Fibroblast of peridontal ligament (primary cell): ENCODE data around the gene B3GALNT1.
"Not testable (repeated sequence)": the region's sequence is repeated elsewhere in the genome, so short reads cannot be mapped to it uniquely, and the experiment has no call there.

Experiments
- DNase-seq: peaks from one replicate; pipeline ENCODE4 v3.0.0-alpha.2; 2010; ENCODE audit errors: extremely low read depth

The B3GALNT1 gene

DNA sequence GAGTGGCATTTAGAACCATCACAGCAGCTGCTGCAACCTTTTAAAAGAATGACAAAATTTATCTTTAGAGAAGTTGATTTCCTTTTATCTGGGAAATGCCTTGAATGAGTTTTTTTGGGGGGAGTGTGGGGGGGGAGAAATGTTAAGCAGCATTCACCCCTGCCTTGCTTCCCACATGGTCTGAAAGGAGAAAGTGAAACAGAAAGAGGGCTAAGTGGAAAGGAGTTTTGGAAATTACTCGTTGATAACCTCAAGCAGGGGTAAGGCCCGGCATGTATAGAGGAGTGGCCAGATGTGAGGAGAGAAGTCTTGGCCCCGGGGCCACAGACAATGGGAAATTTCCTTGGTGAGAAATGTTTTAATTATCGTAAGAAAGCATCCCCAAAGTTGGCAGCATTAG is 23.5 kb downstream of the B3GALNT1 start:
- peak; percentile 26 for DNase-seq

DNA sequence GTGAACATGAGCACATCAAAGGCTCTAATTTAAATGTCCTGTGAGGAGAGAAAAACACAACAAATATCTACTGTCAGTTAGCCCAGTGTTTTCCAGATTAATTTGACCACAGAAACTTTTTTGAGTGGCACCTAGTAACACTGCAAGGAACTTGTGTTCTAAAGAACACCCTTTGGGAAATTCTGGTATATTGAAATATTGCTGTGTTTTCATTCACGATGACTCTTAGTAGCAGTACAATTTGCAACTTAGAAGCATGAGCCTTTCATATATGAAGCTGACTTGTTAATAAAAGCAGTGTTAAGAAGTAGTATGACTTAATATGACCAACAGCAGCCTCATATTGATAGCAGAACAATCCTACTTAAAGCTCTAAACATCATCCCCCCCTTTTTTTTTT is 32.0 kb downstream of the B3GALNT1 start:
- no peak for DNase-seq

DNA sequence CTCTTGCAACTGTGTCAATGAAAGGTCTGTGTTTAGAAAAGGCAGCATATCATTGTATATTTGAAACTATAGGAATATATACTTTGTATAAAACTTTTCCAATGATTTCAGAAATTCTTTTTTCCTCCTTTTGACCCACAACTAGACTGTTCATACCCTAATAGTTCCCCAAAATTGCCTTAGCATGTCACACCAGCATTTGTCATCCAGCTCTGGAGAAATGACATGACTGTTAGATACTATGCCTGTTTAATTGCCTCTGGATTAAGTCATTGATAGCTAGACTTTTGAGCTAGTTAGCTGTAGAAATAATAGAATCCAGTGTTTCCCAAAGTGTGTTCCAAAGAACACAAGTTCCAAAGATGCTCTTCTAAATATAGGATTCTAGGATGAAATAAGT is 32.4 kb downstream of the B3GALNT1 start:
- DNase-seq: no peak

GRCh38 chr3:161072211-161072621 is 32.9 kb downstream of the B3GALNT1 start:
- peak; percentile 59 for DNase-seq

GRCh38 chr3:161070980-161071663 is 34.0 kb downstream of the B3GALNT1 start:
- DNase-seq: no peak

GRCh38 chr3:161070252-161070930 is 34.8 kb downstream of the B3GALNT1 start:
- no peak for DNase-seq

DNA sequence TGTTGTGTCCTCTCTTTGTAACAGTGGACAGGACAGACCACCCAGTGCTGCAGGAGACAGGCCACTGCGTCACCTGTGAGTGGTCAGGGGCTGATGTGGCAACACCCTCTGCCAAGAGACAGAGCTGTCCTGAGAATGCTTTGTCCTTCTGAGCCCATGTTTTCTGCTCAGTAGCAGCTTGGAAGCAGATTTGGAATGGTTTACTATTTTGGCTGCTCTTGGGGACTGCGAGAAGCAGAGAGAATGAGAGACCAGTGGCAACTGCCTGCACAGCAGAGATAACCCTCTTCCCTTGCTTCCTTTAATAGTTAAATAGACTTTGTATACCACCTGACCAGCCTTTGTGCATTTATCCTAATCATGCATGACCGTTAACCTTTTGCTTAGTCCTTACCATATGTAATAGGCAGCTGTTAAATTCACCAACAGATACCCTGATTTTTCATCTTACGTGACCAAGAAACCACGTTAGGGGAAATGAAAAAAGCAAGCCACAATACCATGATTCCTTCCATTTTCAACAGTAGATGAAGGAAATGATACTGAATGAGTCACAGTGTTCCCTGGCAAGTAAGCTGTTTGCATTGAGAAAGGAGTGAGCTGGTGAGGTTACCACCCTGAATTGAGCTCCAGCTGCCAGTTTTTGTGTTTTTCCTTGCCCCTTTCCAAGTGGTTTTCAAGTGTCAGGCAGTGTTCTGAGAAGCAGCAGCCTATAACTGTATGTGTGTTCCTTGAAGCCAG is 35.5 kb downstream of the B3GALNT1 start:
- peak; percentile 87 for DNase-seq

DNA sequence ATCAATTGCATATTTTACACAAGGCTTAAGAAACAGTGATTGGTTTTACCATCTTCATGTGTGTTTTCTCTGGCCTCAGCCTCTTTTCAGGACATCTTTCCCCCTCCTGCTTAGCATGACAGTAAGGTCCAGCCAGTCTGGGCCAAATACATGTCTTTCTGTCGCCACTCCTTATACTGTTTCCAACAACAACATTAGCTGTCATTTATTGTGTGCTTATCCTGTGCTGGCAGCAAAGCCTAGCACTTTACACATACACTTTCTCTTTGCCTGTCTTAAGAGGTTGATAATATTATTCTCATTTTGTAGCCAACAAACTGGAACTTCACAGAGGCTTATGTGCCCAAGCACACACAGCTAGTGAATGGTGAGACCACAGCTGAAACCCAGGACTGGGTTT is 37.8 kb downstream of the B3GALNT1 start:
- no peak for DNase-seq

DNA sequence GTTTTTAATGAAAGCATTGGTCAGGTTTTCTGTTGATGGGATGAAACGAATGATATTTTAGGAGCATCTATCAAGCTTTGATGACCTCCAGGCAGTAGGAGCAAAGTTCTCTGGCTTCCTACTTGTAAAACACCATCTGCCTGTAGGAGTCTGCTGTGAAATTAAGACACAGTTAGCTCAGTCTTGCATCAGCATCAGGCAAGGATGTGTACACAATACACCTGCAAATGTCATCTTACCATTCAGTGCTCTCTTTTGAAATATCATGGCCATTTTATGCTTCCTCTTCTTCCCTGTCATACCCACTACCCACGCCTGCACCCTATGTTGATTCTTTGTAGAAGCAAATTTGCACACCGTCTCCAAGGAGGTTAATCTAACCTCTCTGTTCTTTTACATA is 38.2 kb downstream of the B3GALNT1 start:
- no peak for DNase-seq

GRCh38 chr3:161064413-161064812 is 40.7 kb downstream of the B3GALNT1 start:
- DNase-seq: no peak

DNA sequence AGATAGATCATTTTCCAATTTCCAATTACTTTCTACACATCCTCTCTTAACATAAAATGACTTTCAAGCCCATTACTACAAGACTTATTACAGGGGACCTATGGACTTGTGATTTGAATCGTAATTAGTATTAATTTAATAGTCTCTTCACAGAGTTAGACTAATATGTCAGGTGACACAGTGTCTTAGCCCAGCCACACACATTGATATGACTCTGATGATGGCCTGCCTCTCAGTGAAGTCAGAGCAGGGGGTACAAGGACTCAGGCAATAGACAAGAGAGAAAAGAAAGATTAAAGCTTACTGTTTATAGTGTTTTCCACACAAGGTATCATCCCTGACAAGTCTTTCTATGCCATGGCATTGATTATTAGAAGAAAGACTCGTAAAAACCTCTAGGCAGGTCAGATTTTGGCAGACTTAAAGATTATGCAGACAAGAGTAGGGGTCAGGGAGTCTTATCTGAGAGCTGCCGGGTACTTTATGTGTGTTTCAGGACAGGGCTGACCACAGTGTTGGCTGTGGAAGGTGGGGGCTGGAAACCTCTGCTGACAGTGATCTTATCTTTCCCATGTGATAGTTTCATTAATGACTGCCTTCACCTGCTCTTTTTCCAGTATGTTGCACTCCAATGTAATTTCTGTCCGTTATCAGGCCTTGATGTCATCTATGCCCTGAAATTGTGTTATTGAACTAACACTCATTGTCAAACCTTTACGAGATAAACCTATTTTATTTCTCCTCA is 50.1 kb downstream of the B3GALNT1 start:
- DNase-seq: no peak

DNA sequence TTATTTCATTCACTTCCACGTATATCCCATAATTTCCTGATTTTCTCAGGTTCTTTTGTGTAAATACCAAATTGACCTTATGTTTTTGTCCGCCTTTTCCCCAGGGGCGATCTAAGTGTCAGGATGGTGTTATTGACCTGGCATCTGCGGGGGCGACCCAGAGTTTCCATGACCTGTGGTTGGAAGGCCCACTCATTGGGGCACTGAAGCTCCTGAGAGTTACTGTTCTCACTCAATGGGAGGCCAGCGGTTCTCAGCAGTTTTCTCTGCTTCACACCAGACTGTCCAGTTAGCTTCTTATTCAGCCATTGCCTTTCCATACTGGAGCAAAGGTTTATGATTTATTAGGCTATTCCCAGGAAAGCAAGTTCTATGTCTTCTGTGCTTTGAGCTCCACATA is 53.3 kb downstream of the B3GALNT1 start:
- DNase-seq: no peak

DNA sequence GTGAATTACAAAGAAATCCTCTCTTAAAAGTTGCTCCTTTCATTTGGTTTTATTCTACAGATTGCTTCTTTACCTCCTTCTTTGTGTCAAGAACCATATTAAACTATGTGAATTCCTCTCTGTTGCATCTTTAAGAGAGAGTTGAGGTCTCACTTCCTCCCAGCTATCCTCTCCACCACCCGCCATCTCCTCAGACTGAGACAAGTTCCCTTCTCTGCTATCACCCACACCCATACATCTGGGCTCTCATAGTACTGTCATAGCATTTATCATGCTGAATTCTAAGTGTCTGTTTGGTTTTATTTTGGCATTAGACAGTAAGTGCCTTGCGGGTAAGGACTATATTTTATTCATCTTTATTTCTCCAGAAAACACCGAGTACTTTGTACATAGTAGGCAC is 54.2 kb downstream of the B3GALNT1 start:
- no peak for DNase-seq

DNA sequence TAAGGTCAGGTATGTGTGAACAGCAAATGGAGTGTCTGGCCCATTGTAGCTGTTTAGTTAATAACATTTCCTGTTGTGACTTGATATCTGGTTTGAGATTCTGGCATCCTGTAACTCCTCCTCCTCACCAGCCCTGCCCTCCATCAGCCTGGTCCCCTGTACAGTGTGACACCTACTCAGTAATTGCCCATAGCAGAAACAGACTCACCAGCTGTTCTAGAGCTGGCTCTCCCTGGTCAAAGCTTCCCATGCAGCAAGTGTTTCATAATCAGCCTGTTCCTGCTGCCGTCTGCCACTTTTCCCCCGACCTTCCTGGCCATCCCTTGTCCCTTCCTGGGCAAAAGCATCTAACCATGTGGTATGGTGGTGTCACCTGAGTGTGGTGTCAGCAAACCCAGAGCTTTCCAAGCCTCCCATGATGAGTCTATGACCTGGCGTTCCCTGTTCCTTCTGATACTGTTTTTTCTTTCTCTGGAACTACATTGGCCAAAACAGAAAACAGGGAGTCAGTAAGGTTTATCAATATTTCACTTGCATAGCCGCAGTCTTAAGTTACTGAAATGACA is 55.4 kb downstream of the B3GALNT1 start:
- no peak for DNase-seq

DNA sequence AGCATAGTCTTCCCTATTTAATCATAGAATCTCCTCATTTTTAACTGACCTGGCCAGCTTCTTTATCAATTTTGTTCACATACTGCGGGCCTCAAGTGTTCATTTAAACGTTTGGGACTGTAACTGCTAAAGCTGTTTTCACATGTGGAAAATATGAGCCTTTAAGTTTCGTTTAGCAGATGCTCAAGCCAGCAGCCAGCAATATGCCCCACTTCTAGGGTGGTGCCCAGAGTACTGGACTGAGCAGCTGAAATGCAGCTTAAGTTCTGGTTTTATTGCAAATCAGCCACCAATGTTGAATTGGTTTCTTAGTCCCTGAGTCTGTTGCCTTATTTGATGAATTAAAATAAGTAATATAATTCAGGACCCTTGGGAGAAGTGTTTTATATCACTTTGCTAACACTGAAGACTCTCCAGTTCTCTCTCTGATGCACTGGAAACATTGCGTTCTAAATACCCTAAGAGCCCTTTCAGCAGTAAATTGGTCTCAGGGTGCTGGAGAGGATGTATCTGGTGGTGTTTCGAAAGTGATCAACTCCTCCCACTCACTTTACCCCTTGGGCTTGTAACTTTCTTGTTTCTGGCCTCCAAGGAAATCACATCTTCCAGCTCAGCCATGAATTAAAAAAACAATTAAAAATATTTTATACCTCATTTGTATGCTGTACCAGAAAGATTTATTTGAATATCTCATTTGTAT is 61.7 kb downstream of the B3GALNT1 start:
- no peak for DNase-seq

DNA sequence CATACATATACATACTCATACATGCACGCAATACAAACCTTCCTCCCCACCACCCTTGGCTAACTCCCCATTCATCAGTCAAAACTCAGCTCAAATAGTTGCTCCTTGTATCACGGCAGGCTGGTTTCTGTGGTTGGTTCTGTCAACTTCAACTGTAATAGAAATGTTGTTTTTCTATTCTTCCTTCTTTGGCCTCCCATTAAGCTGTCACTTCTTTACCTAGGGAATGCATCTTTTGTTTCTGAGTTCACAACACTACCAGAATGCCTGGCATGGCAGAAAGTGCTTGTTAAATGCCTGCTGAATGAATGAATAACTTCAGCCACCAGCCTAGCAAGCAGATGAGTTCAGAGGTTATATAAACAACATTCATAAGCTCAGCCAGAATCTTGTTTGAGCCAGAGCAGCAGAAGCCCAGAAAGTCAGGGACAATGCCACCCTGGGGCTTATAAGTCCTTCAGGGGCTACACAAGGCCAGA is 63.1 kb downstream of the B3GALNT1 start:
- peak; percentile 18 for DNase-seq

DNA sequence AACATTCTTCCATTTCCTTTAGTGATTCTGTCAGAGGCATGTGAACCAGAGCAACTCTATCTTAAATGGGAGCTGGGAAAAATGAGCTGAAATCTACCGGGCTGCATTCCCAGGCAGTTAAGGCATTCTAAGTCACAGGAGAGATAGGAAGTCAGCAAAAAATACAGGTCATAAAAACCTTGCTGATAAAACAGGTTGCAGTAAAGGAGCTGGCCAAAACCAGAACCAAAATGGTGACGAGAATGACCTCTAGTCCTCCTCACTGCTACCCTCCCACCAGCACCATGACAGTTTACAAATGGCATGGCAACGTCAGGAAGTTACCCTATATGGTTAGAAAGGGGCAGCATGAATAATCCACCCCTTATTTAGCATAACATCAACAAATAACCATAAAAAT is 66.4 kb downstream of the B3GALNT1 start:
- peak; percentile 10 for DNase-seq

- peak; percentile 91 for DNase-seq
Measured at GRCh38 chr3:161035711-161036110, 69.4 kb downstream of the B3GALNT1 start.

- not testable (repeated sequence) for DNase-seq
Measured at GRCh38 chr3:161034913-161035550, 70.1 kb downstream of the B3GALNT1 start.
